Kidney (tissue), 14 donors: ENCODE measurements around the gene ZMYND15. TPM values are rescaled to one million over a fixed set of nuclear protein-coding genes. Genes with fewer than 3 reads are reported as not detected.
"Not testable (repeated sequence)": the region's sequence is repeated elsewhere in the genome, so short reads cannot be mapped to it uniquely, and the experiment has no call there.

Source experiments
- DNase-seq, 5 donors: peaks; one replicate each; pipeline ENCODE4 v3.0.0-alpha.2; 2013 to 2020
- FAIRE-seq: peaks from 2 replicates; lab custom pipeline; 2012; peaks lifted over from hg19 to GRCh38; lab: Jason Lieb, UNC
- H3K27ac ChIP-seq, 2 donors: one replicate each; pipeline ENCODE4 v1.7.0; 2013; ENCODE audit warnings: low read depth in 2 of 2, low read length in 2 of 2, inconsistent platforms in 1 of 2
- H3K27me3 ChIP-seq: one replicate; pipeline ENCODE4 v1.7.1; 2013; ENCODE audit warnings: low read length, inconsistent platforms; ENCODE audit not compliant: control insufficient read depth, insufficient read depth
- H3K36me3 ChIP-seq, 3 donors: one replicate each; pipeline versions ENCODE4 v1.7.0 to v1.7.1; 2013; ENCODE audit warnings: low read length in 3 of 3, control low read depth in 1 of 3, inconsistent platforms in 1 of 3; ENCODE audit not compliant: insufficient read depth in 3 of 3, control insufficient read depth in 2 of 3
- H3K4me1 ChIP-seq, 3 donors: one replicate each; pipeline versions ENCODE4 v1.7.0 to v1.7.1; 2013; ENCODE audit warnings: low read length in 3 of 3, inconsistent platforms in 1 of 3, low read depth in 1 of 3; ENCODE audit not compliant: control insufficient read depth in 2 of 3, insufficient read depth in 2 of 3
- H3K4me3 ChIP-seq, 3 donors: one replicate each; pipeline versions ENCODE4 v1.7.0 to v1.8.1; 2013; ENCODE audit warnings: low read length in 3 of 3, control low read depth in 1 of 3, inconsistent platforms in 1 of 3
- H3K9ac ChIP-seq, 3 donors: one replicate each; pipeline versions ENCODE4 v1.7.0 to v1.7.1; 2013; ENCODE audit warnings: low read length in 3 of 3, control low read depth in 1 of 3, inconsistent platforms in 1 of 3
- H3K9me3 ChIP-seq, 3 donors: one replicate each; pipeline versions ENCODE4 v1.7.0 to v1.7.1; 2013; ENCODE audit warnings: low read length in 3 of 3, control low read depth in 1 of 3, inconsistent platforms in 1 of 3; ENCODE audit not compliant: control insufficient read depth in 2 of 3, insufficient read depth in 1 of 3
- intact Hi-C: fragments of 100-400 bp; cut with DNase I; formaldehyde crosslinking; loops from one replicate; pipeline ENCODE4 v1.11.1; 2022
- polyA plus RNA-seq: library from polyadenylated mRNA; stranded (reverse); fragments of 350-450 nt; fragmentation: Illumina TruSeq; extraction: RNeasy Lipid Tissue Mini Kit (QIAGEN cat#74804); gene quantifications from one replicate; pipeline ENCODE4 v1.2.3, GENCODE V29; 2014; ENCODE audit warnings: low read depth, low replicate concordance; ENCODE audit not compliant: insufficient read depth
- total RNA-seq: library from RNA; stranded (reverse); fragmentation: NEBNext Ultra II Directional; extraction: Animal tissue kit (Norgen Biotek cat#: 25700); gene quantifications from one replicate; pipeline ENCODE4 v1.2.1, GENCODE V29; 2021
- TF ChIP-seq, protein P1 (sequence below): IDR thresholded peaks from 3 replicates; pipeline ENCODE4 v1.5.1; 2012; ENCODE audit warnings: mild to moderate bottlenecking, moderate library complexity, borderline replicate concordance; ENCODE audit not compliant: insufficient read depth; ENCODE audit errors: extremely low read depth
- donor health status: control.
- donor health status: control.
- donor health status: control.
- donor health status: control.
- donor health status: control.
- donor health status: DM: yes; HTN: yes; CAD: no.
- donor health status: Normal renal cell carcinoma (clear cell type).

ZMYND15 gene
- total and polyA plus RNA-seq, 2 donors from 2014 or later: 1.3 to 5.1 TPM

GRCh38 chr17:4710693-4711634 is 28.7 kb upstream of the ZMYND15 start:
- Histone ChIP-seq H3K4me1 (peaks cover 0 to 17% (median 16%) of the 10 kb centered on the region in 3 donors), H3K9ac (peak overlapping the region in 2 of 3 donors; percentile 55 to 69), H3K9me3 (no peaks in the 10 kb centered on the region), H3K27me3 (no peaks in the 10 kb centered on the region), H3K4me3 (peak overlapping the region; percentile 27 to 64 (median 61)), H3K36me3 (no peaks in the 10 kb centered on the region), H3K27ac (peak overlapping the region; percentile 43 to 80)
- intact Hi-C loops: no loop called here
- TF ChIP-seq, protein P1, sequence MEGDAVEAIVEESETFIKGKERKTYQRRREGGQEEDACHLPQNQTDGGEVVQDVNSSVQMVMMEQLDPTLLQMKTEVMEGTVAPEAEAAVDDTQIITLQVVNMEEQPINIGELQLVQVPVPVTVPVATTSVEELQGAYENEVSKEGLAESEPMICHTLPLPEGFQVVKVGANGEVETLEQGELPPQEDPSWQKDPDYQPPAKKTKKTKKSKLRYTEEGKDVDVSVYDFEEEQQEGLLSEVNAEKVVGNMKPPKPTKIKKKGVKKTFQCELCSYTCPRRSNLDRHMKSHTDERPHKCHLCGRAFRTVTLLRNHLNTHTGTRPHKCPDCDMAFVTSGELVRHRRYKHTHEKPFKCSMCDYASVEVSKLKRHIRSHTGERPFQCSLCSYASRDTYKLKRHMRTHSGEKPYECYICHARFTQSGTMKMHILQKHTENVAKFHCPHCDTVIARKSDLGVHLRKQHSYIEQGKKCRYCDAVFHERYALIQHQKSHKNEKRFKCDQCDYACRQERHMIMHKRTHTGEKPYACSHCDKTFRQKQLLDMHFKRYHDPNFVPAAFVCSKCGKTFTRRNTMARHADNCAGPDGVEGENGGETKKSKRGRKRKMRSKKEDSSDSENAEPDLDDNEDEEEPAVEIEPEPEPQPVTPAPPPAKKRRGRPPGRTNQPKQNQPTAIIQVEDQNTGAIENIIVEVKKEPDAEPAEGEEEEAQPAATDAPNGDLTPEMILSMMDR: no peak
- DNase-seq (peak in 2 of 5 donors; percentile 21 to 87), FAIRE-seq (no peak)

- FAIRE-seq: no peak
These were observed 27.9 kb upstream of the ZMYND15 start for GRCh38 chr17:4711661-4712181.

DNA sequence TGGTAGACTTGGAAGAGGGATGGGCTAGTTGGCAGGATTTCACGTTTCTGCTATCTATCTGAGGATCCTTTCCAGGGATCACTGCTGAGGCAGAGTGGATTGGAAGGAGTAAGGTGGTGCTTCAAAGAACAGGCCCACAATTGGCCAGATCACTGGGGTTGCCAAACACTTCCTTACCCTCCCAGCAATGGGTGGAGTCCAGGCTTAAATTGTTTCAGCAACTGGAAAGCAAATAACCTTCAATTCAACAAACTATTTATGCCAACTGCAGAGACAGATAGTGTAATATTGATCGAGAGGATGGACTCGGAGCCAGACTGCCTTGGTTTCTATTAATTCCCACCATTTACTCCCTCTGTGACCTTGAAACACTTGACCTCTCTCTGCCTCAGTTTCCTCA is 27.1 kb upstream of the ZMYND15 start:
- FAIRE-seq (no peak), DNase-seq (no peak)
- intact Hi-C loops: no loop called here
- Histone ChIP-seq H3K9ac (no peak overlapping the region), H3K9me3 (no peaks in the 10 kb centered on the region), H3K4me3 (peak overlapping the region in 1 of 3 donors; percentile 14), H3K27me3 (no peaks in the 10 kb centered on the region), H3K27ac (no peak overlapping the region), H3K36me3 (no peaks in the 10 kb centered on the region), H3K4me1 (peaks cover 0 to 17% (median 16%) of the 10 kb centered on the region in 3 donors)
- TF ChIP-seq, protein P1: no peak

More at GRCh38 chr17:4711661-4712181, 27.9 kb upstream of the ZMYND15 start:
- Histone ChIP-seq H3K4me3 (peak overlapping the region in 1 of 3 donors; percentile 64), H3K9ac (peak overlapping the region in 1 of 3 donors; percentile 55), H3K4me1 (peaks cover 0 to 17% (median 16%) of the 10 kb centered on the region in 3 donors), H3K27ac (peak overlapping the region; percentile 33 to 80), H3K27me3 (no peaks in the 10 kb centered on the region), H3K9me3 (no peaks in the 10 kb centered on the region), H3K36me3 (no peaks in the 10 kb centered on the region)
- DNase-seq: peak in 1 of 5 donors; percentile 45
- TF ChIP-seq, protein P1: no peak
- intact Hi-C loops: no loop called here

GRCh38 chr17:4714340-4715062 is 25.1 kb upstream of the ZMYND15 start:
- FAIRE-seq, H3K9me3 ChIP-seq, intact Hi-C loops, DNase-seq, H3K36me3 ChIP-seq, H3K4me3 ChIP-seq, H3K27me3 ChIP-seq, H3K9ac ChIP-seq: not testable (repeated sequence)
- Histone ChIP-seq H3K27ac (peak overlapping the region in 1 of 2 donors; percentile 8), H3K4me1 (peaks cover 0 to 17% (median 16%) of the 10 kb centered on the region in 3 donors)
